Measurements from ENCODE around the gene PLEKHA6. TPM values are rescaled to one million over a fixed set of nuclear protein-coding genes. Genes with fewer than 3 reads are reported as not detected.

The PLEKHA6 gene
- total RNA-seq, 2 experiments from 2014 or later: 0.53 to 0.82 TPM

DNA sequence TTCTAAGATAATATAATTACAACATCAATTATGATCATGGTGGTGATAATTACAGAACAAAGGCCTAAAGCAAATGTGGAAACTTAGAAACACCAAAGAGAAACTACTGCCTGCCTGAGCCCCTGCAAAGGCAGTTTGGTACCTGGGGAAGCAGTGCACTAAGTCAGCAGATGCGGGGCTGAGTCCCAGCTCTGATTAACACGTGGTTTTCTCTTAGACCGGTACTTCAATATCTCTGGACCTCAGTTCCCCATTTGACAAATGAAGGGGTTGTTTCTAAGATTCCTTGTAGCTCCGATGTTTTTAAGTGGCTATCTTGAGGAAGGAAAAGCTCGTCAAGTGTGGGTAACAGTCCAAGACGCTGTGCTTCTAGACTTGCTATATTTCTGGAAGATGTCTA is 16.7 kb upstream of the PLEKHA6 start:
- intact Hi-C loops (cut with DNase I, micrococcal nuclease): no loop called here
- H3K9me3 Mint-ChIP-seq: no peaks in the 10 kb centered on the region
- H3K27me3 Mint-ChIP-seq: peaks cover 28% of the 10 kb centered on the region
- Histone ChIP-seq H3K27me3 (ENCODE audit: control insufficient read depth in 1 of 2, insufficient read depth in 2 of 2, low read length in 2 of 2) (peaks cover 26% of the 10 kb centered on the region in 2 experiments), H3K36me3 (ENCODE audit: insufficient read depth, low read length) (no peaks in the 10 kb centered on the region), H3K4me1 (ENCODE audit: insufficient read depth, low read length) (peaks cover 16% of the 10 kb centered on the region), H3K9me3 (ENCODE audit: control insufficient read depth in 1 of 2, insufficient read depth in 1 of 2, low read length in 2 of 2) (peaks cover 0 to 4% of the 10 kb centered on the region in 2 experiments), H3K4me3 (ENCODE audit: low read length) (no peak overlapping the region), H3K27ac (ENCODE audit: low read depth in 1 of 2, low read length in 2 of 2) (no peak overlapping the region)
- H3K27ac Mint-ChIP-seq: no peak overlapping the region
- POLR2A ChIA-PET: no interaction called here
- peak overlapping the region; percentile 70 for H3K4me3 Mint-ChIP-seq
- ATAC-seq (ENCODE audit: poor library complexity): no peak
- CTCF ChIA-PET: no interaction called here
- H3K4me1 Mint-ChIP-seq (ENCODE audit: low read depth): peaks cover 8% of the 10 kb centered on the region
- TF ChIP-seq, protein P1, sequence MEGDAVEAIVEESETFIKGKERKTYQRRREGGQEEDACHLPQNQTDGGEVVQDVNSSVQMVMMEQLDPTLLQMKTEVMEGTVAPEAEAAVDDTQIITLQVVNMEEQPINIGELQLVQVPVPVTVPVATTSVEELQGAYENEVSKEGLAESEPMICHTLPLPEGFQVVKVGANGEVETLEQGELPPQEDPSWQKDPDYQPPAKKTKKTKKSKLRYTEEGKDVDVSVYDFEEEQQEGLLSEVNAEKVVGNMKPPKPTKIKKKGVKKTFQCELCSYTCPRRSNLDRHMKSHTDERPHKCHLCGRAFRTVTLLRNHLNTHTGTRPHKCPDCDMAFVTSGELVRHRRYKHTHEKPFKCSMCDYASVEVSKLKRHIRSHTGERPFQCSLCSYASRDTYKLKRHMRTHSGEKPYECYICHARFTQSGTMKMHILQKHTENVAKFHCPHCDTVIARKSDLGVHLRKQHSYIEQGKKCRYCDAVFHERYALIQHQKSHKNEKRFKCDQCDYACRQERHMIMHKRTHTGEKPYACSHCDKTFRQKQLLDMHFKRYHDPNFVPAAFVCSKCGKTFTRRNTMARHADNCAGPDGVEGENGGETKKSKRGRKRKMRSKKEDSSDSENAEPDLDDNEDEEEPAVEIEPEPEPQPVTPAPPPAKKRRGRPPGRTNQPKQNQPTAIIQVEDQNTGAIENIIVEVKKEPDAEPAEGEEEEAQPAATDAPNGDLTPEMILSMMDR (IDR thresholded peaks at IDR 0.05): no peak
- peaks cover 5% of the 10 kb centered on the region for H3K36me3 Mint-ChIP-seq (ENCODE audit: low read depth)
- DNase-seq: no peak

GRCh38 chr1:204373911-204374310 is 14.2 kb upstream of the PLEKHA6 start:
- Histone ChIP-seq H3K27me3 (ENCODE audit: control insufficient read depth in 1 of 2, insufficient read depth in 2 of 2, low read length in 2 of 2) (peaks cover 23 to 26% of the 10 kb centered on the region in 2 experiments), H3K9me3 (ENCODE audit: control insufficient read depth in 1 of 2, insufficient read depth in 1 of 2, low read length in 2 of 2) (peaks cover 0 to 4% of the 10 kb centered on the region in 2 experiments), H3K27ac (ENCODE audit: low read depth in 1 of 2, low read length in 2 of 2) (no peak overlapping the region), H3K4me3 (ENCODE audit: low read length) (no peak overlapping the region), H3K36me3 (ENCODE audit: insufficient read depth, low read length) (no peaks in the 10 kb centered on the region), H3K4me1 (ENCODE audit: insufficient read depth, low read length) (peaks cover 16% of the 10 kb centered on the region)
- H3K4me3 Mint-ChIP-seq: no peak overlapping the region
- no peak for DNase-seq
- H3K27me3 Mint-ChIP-seq: peaks cover 20% of the 10 kb centered on the region
- intact Hi-C loops (cut with DNase I, micrococcal nuclease): no loop called here
- TF ChIP-seq, protein P1 (IDR thresholded peaks at IDR 0.05): no peak
- ChIA-PET CTCF (no interaction called here), POLR2A (interaction anchor here (0.7 kb wide), 1 partner anchor 1364 kb away, joined by 3 read pairs; no protein-coding TSS in a partner anchor)
- H3K27ac Mint-ChIP-seq: no peak overlapping the region
- ATAC-seq (ENCODE audit: poor library complexity): no peak
- no peaks in the 10 kb centered on the region for H3K9me3 Mint-ChIP-seq
- H3K36me3 Mint-ChIP-seq (ENCODE audit: low read depth): peaks cover 5% of the 10 kb centered on the region
- H3K4me1 Mint-ChIP-seq (ENCODE audit: low read depth): peaks cover 8% of the 10 kb centered on the region

DNA sequence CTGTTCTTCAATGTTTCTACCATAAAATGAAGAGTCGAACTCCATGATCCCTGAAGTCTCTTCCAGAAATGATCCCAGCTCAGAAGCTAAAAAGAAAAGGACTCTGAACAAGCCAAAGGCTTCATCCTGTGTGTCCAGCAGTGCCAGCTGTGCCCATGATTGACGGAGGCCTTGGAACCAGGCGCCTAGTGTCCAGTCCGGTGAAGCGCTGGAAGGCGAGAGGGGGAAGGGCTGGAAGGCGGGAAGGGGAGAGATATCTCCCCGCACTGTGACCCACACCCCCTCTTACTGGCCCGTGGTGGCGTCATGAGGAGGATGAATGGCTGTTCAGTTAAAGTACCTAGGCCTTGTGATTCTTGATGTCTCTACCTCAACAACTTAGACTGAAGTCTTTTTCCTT is 10.4 kb upstream of the PLEKHA6 start:
- DNase-seq (no peak), ATAC-seq (ENCODE audit: poor library complexity) (no peak)
- Histone ChIP-seq H3K27me3 (ENCODE audit: control insufficient read depth in 1 of 2, insufficient read depth in 2 of 2, low read length in 2 of 2) (peaks cover 3% of the 10 kb centered on the region in 2 experiments), H3K36me3 (ENCODE audit: insufficient read depth, low read length) (no peaks in the 10 kb centered on the region), H3K27ac (ENCODE audit: low read depth in 1 of 2, low read length in 2 of 2) (no peak overlapping the region), H3K9me3 (ENCODE audit: control insufficient read depth in 1 of 2, insufficient read depth in 1 of 2, low read length in 2 of 2) (no peaks in the 10 kb centered on the region), H3K4me1 (ENCODE audit: insufficient read depth, low read length) (no peaks in the 10 kb centered on the region), H3K4me3 (ENCODE audit: low read length) (no peak overlapping the region)
- ChIA-PET CTCF (interaction anchor here (1.2 kb wide), 1 partner anchor 28 kb away, joined by 4 read pairs; no protein-coding TSS in a partner anchor), POLR2A (no interaction called here)
- H3K4me1 Mint-ChIP-seq (ENCODE audit: low read depth): no peaks in the 10 kb centered on the region
- H3K4me3 Mint-ChIP-seq: no peak overlapping the region
- TF ChIP-seq, protein P1 (IDR thresholded peaks at IDR 0.05): no peak
- H3K9me3 Mint-ChIP-seq: no peaks in the 10 kb centered on the region
- H3K27ac Mint-ChIP-seq: no peak overlapping the region
- no peaks in the 10 kb centered on the region for H3K27me3 Mint-ChIP-seq
- H3K36me3 Mint-ChIP-seq (ENCODE audit: low read depth): no peaks in the 10 kb centered on the region
- intact Hi-C loops (cut with DNase I, micrococcal nuclease): no loop called here

Data from CD4-positive, alpha-beta T cell (primary cell).